RWPE1 (cell line): ENCODE data around the gene KISS1.

Source experiments
- CTCF ChIA-PET: fragments of 350-600 bp; sonication (Branson Sonifier 250); formaldehyde crosslinking; extraction: SDS; loops from one replicate; lab custom pipeline; 2021; lab: Yijun Ruan, JAX
- POLR2A ChIA-PET: fragments of 400-600 bp; formaldehyde crosslinking; extraction: SDS; loops from one replicate; lab custom pipeline; 2020; ENCODE audit warnings: antibody characterized with exemption; ENCODE audit not compliant: low non-redundant PET; lab: Yijun Ruan, JAX
- DNase-seq: peaks from one replicate; pipeline ENCODE4 v3.0.0; 2012; ENCODE audit warnings: low spot score
- H3K27ac ChIP-seq: fragments of 450-650 bp; 2 replicates; pipeline ENCODE4 v1.5.1; 2017
- CTCF ChIP-seq: fragments of 450-650 bp; conservative IDR thresholded peaks from 2 replicates; pipeline ENCODE4 v1.5.1; 2017; ENCODE audit warnings: low read depth, mild to moderate bottlenecking

KISS1 gene

DNA sequence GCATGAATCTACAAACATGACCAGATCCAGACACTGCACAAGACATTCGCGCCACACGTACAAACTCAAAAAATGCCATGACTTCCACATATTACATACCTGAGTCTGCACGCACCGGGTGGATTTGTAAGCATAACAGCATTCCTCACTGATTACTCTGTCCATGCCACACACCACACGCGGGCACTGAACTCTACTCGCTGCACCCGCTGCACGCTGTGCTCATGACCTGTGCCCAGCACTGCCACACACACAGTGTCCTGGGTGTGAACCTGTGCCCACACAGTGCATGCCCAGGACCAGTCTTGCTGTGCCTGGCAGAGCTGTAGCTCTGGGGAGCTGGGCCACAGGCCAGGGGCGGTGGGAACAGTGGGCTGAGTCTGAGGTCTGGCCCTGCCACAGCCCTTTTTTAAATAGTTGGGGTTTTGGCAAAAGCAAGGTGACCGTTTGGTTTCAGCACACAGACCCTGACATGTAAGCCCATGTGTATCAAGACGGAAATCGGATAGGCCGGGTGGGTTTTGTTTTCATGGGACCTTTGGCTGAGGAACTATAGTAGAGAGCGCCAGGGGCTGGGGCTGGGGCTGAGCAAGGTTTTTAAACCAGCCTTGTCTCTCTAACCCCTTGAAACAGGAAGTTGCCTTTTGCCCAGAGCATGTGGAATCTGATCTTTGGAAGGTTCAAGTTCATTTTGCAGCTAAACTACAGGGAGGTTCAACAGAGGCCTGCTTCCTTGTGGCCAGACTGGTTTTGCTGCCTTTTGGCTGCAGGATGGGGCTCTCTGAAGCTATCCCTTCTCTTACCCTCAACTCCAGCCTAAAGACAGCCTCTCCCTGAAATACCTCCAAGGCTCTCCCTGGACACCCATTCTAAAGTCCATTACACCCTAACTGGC lies 29.8 kb upstream of the KISS1 start:
- CTCF ChIA-PET, result interaction anchor here (0.6 to 2.1 kb wide), 6 partner anchors 12 to 957 kb away, joined by 3 to 5 read pairs (median 4); partner anchors contain the start of gene GOLT1A
- no peak overlapping the region for H3K27ac ChIP-seq
- POLR2A ChIA-PET, result no interaction called here
- no peak for TF ChIP-seq CTCF
- peak; percentile 95 for DNase-seq

DNA sequence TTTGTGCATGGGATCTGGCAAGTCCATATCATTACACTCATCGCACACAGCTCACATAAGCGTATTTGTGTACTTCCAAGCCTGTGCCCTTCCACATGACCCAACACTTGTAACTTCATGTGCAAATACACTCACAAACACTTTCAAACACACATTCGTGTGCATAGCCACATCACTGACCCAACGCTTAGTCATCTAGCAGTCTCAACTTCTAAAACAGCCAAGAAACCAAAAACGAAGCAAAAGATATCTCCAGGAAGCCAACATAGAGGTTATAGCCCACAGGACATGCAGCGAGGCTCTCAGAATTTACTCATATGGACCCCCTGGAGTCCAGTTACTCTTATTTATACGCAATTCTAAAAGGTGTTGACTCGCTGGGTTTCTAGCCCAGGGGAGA lies 28.4 kb upstream of the KISS1 start:
- POLR2A ChIA-PET, result no interaction called here
- TF ChIP-seq CTCF, result no peak
- CTCF ChIA-PET, result interaction anchor here (1.5 to 1.6 kb wide), 2 partner anchors 11 to 18 kb away, joined by 4 to 7 read pairs; partner anchors contain the start of gene GOLT1A

DNA sequence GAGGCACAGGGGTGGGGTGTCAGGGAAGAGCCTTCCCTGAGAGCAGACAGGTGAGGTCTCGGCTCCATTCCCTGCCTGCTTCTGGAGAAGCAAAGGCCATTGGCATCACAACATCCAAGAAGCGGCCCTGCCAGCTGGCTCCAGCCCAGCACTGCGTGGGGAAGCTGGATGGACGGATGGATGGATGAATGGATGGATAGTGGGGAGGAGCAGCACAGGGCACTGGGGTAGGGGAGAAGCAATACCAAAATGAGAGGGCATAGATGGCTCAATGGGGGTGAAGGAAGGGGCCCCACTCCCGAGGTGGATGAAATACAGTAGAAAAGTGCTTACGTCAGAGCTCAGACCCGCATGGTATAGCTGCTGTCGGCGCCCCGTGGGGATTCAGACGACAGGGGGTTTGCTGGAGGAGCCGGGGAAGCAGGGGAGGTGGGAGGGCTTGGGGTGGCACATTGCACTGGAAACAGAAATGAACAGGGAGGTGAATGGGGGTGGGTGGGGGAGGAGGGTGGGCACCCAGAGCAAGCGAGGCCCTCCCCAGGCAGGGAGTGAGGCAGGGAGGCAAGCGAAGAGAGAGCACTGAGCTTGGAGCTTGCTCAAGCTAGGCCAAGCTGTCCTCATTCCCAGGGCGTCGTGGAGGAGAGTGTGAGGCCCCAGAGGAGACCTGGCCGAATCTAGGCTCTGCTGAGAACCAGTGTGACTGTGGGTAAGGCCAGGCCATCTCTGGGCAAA lies 27.0 kb upstream of the KISS1 start:
- no peak overlapping the region for H3K27ac ChIP-seq
- ChIA-PET POLR2A (no interaction called here), CTCF (interaction anchor here (1.6 kb wide), 1 partner anchor 16 kb away, joined by 4 read pairs; no protein-coding TSS in a partner anchor)
- no peak for DNase-seq
- TF ChIP-seq CTCF, result no peak

More for the DNA sequence above, 28.4 kb upstream of the KISS1 start:
- no peak overlapping the region for H3K27ac ChIP-seq
- DNase-seq, result no peak

- ChIA-PET POLR2A (no interaction called here), CTCF (interaction anchor here (0.6 kb wide), 1 partner anchor 12 kb away, joined by 6 read pairs; no protein-coding TSS in a partner anchor)
- no peak for TF ChIP-seq CTCF
- no peak overlapping the region for H3K27ac ChIP-seq
- DNase-seq, result no peak
Observed at GRCh38 chr1:204222764-204223055, 26.4 kb upstream of the KISS1 start.

- H3K27ac ChIP-seq, result no peak overlapping the region
- CTCF ChIA-PET, result interaction anchor here (0.6 kb wide), 1 partner anchor 11 kb away, joined by 6 read pairs; no protein-coding TSS in a partner anchor
- TF ChIP-seq CTCF, result no peak
- no peak for DNase-seq
- POLR2A ChIA-PET, result no interaction called here
Observed at GRCh38 chr1:204222006-204222763, 25.9 kb upstream of the KISS1 start.

DNA sequence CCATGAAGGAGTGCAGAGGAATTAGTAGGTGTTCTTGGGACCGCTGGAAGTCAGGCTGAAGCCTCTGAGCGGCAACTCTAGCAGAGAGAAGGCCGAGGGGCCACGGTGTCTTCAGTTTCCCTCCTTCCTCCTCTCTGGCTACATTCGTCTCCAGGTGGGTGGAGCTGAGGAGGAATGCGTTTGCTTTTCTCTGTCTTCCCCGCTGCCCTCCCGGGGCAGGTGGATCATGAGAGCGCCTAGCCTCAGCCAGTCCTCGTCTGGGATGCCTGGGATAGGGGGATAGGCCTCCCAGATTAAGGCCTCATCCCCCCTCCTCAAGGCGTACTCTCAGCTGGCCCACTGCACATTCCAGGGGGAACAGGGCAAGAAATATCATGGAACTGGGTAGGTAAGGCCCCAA lies 25.0 kb upstream of the KISS1 start:
- TF ChIP-seq CTCF, result no peak
- POLR2A ChIA-PET, result no interaction called here
- CTCF ChIA-PET, result no interaction called here
- H3K27ac ChIP-seq, result no peak overlapping the region
- DNase-seq, result no peak
